NCI-H2107 treated with DMSO at 0.1 percent for 48 hours (cell line): Measurements from ENCODE around the gene RBMS3.

Experiments
- DNase-seq: peaks from one replicate; lab custom pipeline; 2025; ENCODE audit not compliant: unreplicated experiment; lab: John Stamatoyannopoulos, UW

The RBMS3 gene

GRCh38 chr3:29850641-29851040 is 569.8 kb downstream of the RBMS3 start:
- DNase-seq, result no peak

GRCh38 chr3:29852767-29853166 is 571.9 kb downstream of the RBMS3 start:
- DNase-seq, result no peak

GRCh38 chr3:29853841-29854397 is 573.0 kb downstream of the RBMS3 start:
- DNase-seq, result no peak

GRCh38 chr3:29854821-29855220 is 574.0 kb downstream of the RBMS3 start:
- no peak for DNase-seq

- no peak for DNase-seq
Measured at GRCh38 chr3:29859726-29860270, 578.9 kb downstream of the RBMS3 start.

- no peak for DNase-seq
Measured at GRCh38 chr3:29864809-29865208, 583.9 kb downstream of the RBMS3 start.

- DNase-seq, result no peak
Measured at GRCh38 chr3:29868543-29869101, 587.8 kb downstream of the RBMS3 start.

- DNase-seq, result no peak
Measured at GRCh38 chr3:29870136-29870535, 589.3 kb downstream of the RBMS3 start.

- no peak for DNase-seq
Measured at GRCh38 chr3:29871087-29871486, 590.2 kb downstream of the RBMS3 start.

GRCh38 chr3:29880809-29881208 is 599.9 kb downstream of the RBMS3 start:
- no peak for DNase-seq

GRCh38 chr3:29887451-29887850 is 606.6 kb downstream of the RBMS3 start:
- DNase-seq, result no peak

- DNase-seq, result no peak
Measured at GRCh38 chr3:29889215-29889614, 608.3 kb downstream of the RBMS3 start.

- DNase-seq, result no peak
Measured at GRCh38 chr3:29890801-29891200, 609.9 kb downstream of the RBMS3 start.

- DNase-seq, result no peak
Measured at GRCh38 chr3:29892976-29893554, 612.2 kb downstream of the RBMS3 start.

GRCh38 chr3:29896856-29897255 is 616.0 kb downstream of the RBMS3 start:
- no peak for DNase-seq

GRCh38 chr3:29898171-29898965 is 617.5 kb downstream of the RBMS3 start:
- DNase-seq, result no peak

- no peak for DNase-seq
Measured at GRCh38 chr3:29899021-29899420, 618.1 kb downstream of the RBMS3 start.

- no peak for DNase-seq
Measured at GRCh38 chr3:29901097-29901496, 620.2 kb downstream of the RBMS3 start.

GRCh38 chr3:29903600-29903999 is 622.7 kb downstream of the RBMS3 start:
- no peak for DNase-seq

GRCh38 chr3:29906906-29907305 is 626.0 kb downstream of the RBMS3 start:
- DNase-seq, result no peak

GRCh38 chr3:29912600-29913288 is 631.9 kb downstream of the RBMS3 start:
- DNase-seq, result no peak
